ENCODE measurements around the gene TCF15. TPM values are rescaled to one million over a fixed set of nuclear protein-coding genes. Genes with fewer than 3 reads are reported as not detected.

Gene TCF15
- total and polyA plus RNA-seq, 2 of the 8 experiments (the other 6 are each of a cell fraction or from before 2014, with no cell fraction given): 3.7 to 6.9 TPM

DNA sequence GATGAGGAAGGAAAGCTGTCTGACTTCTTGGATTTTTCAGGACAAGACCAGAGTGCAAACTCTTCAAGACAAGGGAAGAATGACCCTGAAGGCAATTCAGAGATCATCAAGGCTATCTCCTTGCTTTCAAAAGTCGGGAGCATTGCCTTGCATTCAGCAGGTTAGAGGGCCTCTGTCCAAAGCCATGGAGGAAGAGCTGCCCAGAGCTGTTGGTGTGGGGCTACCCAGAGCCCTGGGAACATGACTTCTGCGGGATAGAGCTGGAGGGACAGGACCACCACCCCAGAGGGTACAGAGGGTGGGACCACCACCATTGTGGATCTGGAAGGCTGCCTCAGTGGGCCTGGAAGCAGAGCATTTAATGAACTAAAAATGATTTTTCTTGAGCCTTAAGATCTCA is 48.1 kb upstream of the TCF15 start:
- no peaks in the 10 kb centered on the region for H3K79me2 ChIP-seq (ENCODE audit: control insufficient read depth in 1 of 2, insufficient read depth in 2 of 2, low read length in 2 of 2)
- ChIA-PET CTCF (ENCODE audit: partially characterized antibody) (interaction anchor here (0.6 to 1.2 kb wide), 6 partner anchors 9 to 81 kb away, joined by 3 to 9 read pairs (median 3); no protein-coding TSS in a partner anchor), POLR2A (ENCODE audit: partially characterized antibody) (interaction anchor here (1.5 kb wide), 2 partner anchors 9 to 133 kb away, joined by 3 to 6 read pairs; no protein-coding TSS in a partner anchor)
- no peak overlapping the region for H3K14ac ChIP-seq (ENCODE audit: insufficient read length)
- peak overlapping the region; percentile 98 for H2AK5ac ChIP-seq (ENCODE audit: low read depth, low read length)
- H3K56ac ChIP-seq (replicated peaks; ENCODE audit: insufficient read length, low read depth, low read length): no peak overlapping the region
- H3K27me3 ChIP-seq (replicated peaks in 1 of 4; ENCODE audit: control insufficient read depth in 3 of 4, extremely low read depth in 1 of 4, insufficient read depth in 3 of 4, low read length in 3 of 4): peaks cover 2 to 22% (median 12%) of the 10 kb centered on the region in 4 experiments
- no peaks in the 10 kb centered on the region for H3K36me3 ChIP-seq (ENCODE audit: control insufficient read depth in 2 of 4, insufficient read depth in 4 of 4, low read length in 3 of 4)
- TF ChIP-seq EP300 (IDR thresholded peaks at IDR 0.05; ENCODE audit: borderline replicate concordance in 1 of 2, low read depth in 2 of 2, low read length in 2 of 2) (no peak), SP1 (IDR thresholded peaks at IDR 0.05; ENCODE audit: low read depth, low read length) (no peak), YY1 (IDR thresholded peaks at IDR 0.05; ENCODE audit: low read depth, low read length) (no peak), NRF1 (IDR thresholded peaks at IDR 0.05; ENCODE audit: low read depth, low read length) (no peak), CBX8 (IDR thresholded peaks at IDR 0.05; ENCODE audit: borderline replicate concordance, low read depth, low read length) (no peak), RXRA (IDR thresholded peaks at IDR 0.05; ENCODE audit: insufficient read depth, low read depth, low read length) (no peak), POU5F1 (IDR thresholded peaks at IDR 0.05; ENCODE audit: low read depth, low read length) (no peak), RFX5 (IDR thresholded peaks at IDR 0.05; ENCODE audit: borderline replicate concordance, low read depth, low read length) (no peak), SUZ12 (IDR thresholded peaks at IDR 0.05; ENCODE audit: low read length) (no peak), TCF12 (IDR thresholded peaks at IDR 0.05; ENCODE audit: low read depth, low read length) (no peak), CHD1 (IDR thresholded peaks at IDR 0.05; ENCODE audit: low read depth, low read length) (no peak), ASH2L (IDR thresholded peaks at IDR 0.05; ENCODE audit: low read length) (no peak), HDAC6 (IDR thresholded peaks at IDR 0.05; ENCODE audit: low read depth, low read length) (no peak)
- TF ChIP-seq, protein P1, sequence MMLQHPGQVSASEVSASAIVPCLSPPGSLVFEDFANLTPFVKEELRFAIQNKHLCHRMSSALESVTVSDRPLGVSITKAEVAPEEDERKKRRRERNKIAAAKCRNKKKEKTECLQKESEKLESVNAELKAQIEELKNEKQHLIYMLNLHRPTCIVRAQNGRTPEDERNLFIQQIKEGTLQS (IDR thresholded peaks at IDR 0.05; ENCODE audit: insufficient read depth, low read depth, low read length): no peak
- peaks cover 5% of the 10 kb centered on the region; the same call in 1 of the 2 replicates for H3K23me2 ChIP-seq (ENCODE audit: low read depth, low read length)
- DNase-seq (ENCODE audit: low read depth in 1 of 2, low spot score in 2 of 2): no peak
- no peaks in the 10 kb centered on the region for H3K9me3 ChIP-seq (ENCODE audit: insufficient read depth in 2 of 2, low read depth in 1 of 2, low read length in 1 of 2)
- H2BK120ac ChIP-seq (replicated peaks; ENCODE audit: low read depth, low read length): peak overlapping the region; percentile 30
- H3K79me1 ChIP-seq (ENCODE audit: low read depth, low read length): no peaks in the 10 kb centered on the region
- peak overlapping the region; percentile 13 for H4K5ac ChIP-seq (ENCODE audit: insufficient read length, low read depth, low read length)
- peaks cover 26 to 41% (median 34%) of the 10 kb centered on the region in 4 experiments for H3K4me1 ChIP-seq (replicated peaks in 1 of 4; ENCODE audit: control insufficient read depth in 3 of 4, insufficient read depth in 4 of 4, low read length in 3 of 4)
- H3K18ac ChIP-seq (ENCODE audit: extremely low read depth, low read length): peak overlapping the region; percentile 65
- H4K8ac ChIP-seq (ENCODE audit: extremely low read depth, insufficient read depth, low read length): peak overlapping the region; percentile 16; the same call in 1 of the 2 replicates
- 29% methylated on average over 2 of the region's 2 CpGs; no CpG with 5 or more reads in 1 of the 2 experiments for WGBS, 2 experiments (ENCODE audit: extremely low coverage in 1 of 2, insufficient coverage in 1 of 2, insufficient read length in 1 of 2, insufficient replicate concordance in 2 of 2, low coverage in 1 of 2, low lambda C conversion rate in 2 of 2, missing lambda C conversion rate in 1 of 2)
- H3K23ac ChIP-seq (ENCODE audit: insufficient read length): no peak overlapping the region
- H2AFZ ChIP-seq (ENCODE audit: low read length): no peak overlapping the region
- peak overlapping the region; percentile 92 for H2BK20ac ChIP-seq (ENCODE audit: low read length)
- peak overlapping the region; percentile 41; the same call in 1 of the 2 replicates for H3K27ac ChIP-seq (ENCODE audit: low read depth, low read length)
- peak overlapping the region in 1 of 4 experiments; percentile 29; a peak in 1 of 8 replicates for H3K4me3 ChIP-seq (ENCODE audit: extremely low read depth in 1 of 4, insufficient read depth in 2 of 4, low read depth in 3 of 4, low read length in 4 of 4)
- H3K4me2 ChIP-seq (ENCODE audit: insufficient read depth in 1 of 2, low read depth in 2 of 2, low read length in 2 of 2): peak overlapping the region; percentile 50 to 66; a peak in 3 of 4 replicates
- peak overlapping the region in 1 of 4 experiments; percentile 0; a peak in 1 of 7 replicates for H3K9ac ChIP-seq (replicated peaks in 1 of 4; ENCODE audit: extremely low read depth in 1 of 4, low read depth in 3 of 4, low read length in 3 of 4)
- H2BK12ac ChIP-seq (ENCODE audit: low read depth, low read length): peak overlapping the region; percentile 84
- H2BK15ac ChIP-seq (ENCODE audit: low read length): no peak overlapping the region
- H3K4ac ChIP-seq (replicated peaks; ENCODE audit: insufficient read length, low read depth, low read length): no peak overlapping the region
- H4K91ac ChIP-seq (replicated peaks; ENCODE audit: insufficient read length, low read length): peak overlapping the region; percentile 4
- FAIRE-seq: no peak
- peak overlapping the region; percentile 84 for H2BK5ac ChIP-seq (ENCODE audit: low read depth, low read length)
- H4K20me1 ChIP-seq (replicated peaks in 1 of 2; ENCODE audit: control insufficient read depth in 1 of 2, insufficient read depth in 2 of 2, low read length in 2 of 2): no peaks in the 10 kb centered on the region

All from H1 (cell line).